Nucleus accumbens (tissue), 56 donors: Measurements from ENCODE around the gene GPR176.

Source experiments
- DNase-seq, 56 donors: peaks; one replicate each; lab custom pipeline; 2025; lab: John Stamatoyannopoulos, UW

Gene GPR176

DNA sequence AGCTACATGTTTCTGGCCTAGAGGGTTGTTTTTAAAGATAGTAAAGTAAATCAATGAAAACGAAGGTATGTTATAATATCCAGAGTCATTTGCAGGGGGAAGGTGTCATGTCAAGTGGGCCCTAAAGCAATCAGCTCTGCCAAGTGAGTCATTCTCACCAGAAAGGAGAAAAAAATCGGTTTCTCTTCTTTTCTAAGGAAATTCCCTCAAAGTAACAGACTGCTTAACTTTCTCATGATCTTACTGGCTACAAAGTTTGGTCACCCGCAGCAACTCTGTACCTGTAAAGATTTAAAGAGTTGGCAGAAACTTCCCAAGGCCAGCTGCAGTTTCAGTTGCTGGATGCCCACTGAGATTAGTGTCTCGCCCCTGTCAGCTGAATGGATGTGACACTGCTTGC lies 132.0 kb downstream of the GPR176 start:
- DNase-seq = no peak

DNA sequence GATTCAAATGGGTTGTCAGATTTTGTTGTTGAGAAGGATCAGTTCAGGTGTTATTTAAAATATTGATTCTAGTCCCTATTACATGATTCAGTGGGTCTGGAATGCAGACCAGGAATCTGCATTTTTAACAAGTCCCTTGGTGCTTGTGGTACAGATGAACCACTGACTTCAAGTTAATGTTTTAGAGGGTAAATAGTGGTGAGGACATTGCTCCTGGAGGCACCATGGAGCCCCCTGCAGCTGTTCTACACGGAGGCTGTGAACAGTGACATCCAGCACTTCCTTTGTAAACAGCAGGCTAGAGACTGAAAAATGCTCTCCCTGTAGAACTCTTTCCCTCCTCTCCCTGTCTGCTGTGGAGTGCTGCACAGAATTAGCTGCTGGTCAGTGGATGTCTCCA lies 132.6 kb downstream of the GPR176 start:
- DNase-seq = no peak

DNA sequence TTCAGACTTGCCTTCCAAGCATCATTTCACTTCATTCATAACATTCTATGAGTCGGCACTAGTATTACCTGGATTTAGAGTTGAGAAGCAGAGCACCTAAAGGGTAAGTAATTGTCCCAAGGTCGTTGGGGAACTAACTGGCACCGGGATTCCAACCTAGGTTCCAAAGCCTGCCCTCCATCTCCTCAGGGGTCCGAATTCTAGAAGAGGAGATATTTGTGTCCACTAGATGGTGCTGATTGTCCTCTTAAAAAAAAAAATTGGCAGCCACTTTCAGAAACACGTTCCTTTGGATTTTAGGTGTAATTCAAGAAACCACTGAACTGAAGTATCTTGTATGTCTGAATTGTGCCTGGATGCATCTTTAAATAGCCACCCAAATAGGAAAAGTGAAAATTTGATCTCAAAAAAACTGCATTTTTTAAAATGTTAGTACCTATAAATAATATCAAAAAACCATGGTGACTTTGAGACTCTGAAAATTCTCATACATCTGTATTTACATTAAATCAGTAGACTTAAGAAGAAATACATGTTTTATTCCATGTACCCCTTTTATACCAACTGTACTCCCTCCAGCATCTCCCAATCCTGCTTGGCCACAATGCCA lies 133.5 kb downstream of the GPR176 start:
- DNase-seq = peak in 3 of 56 donors; percentile 7 to 22 (median 9)

DNA sequence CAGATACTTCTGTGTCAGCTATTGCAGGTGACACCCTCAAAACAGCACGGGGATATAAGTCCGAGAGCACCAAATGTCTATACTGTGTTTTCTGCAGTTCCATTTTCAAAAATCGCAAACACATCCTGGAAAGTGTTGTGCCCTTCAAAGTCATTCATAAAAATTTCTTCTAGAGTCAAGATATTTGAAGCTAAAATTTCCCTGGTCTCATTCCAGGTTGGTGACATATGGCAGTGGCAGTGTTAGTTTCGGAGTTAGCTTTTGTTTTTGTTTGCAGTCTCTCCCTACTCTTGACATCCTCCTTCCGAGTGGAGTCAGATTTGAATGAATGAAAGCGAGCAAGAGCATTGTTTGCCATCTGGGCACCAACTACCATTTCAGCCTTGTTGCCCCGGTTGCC lies 134.2 kb downstream of the GPR176 start:
- no peak for DNase-seq

DNA sequence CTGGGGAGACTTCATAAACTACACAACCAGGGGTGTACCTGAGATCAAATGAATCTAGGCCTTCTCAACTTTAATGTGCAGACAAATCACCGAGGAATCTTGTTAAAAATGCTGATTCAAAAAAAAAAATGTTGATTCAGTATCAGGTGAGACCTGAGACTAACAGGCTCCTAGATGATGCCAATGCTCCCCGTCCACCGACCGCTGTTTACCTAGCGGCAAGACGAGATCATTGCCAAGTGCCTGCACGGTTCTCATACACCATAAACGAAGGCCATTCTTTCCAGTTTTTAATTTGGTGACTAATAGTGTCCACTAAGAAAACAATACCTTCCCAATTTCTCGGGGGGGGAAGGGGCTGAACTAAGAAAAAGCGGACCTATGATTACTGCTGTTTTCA lies 134.9 kb downstream of the GPR176 start:
- no peak for DNase-seq

DNA sequence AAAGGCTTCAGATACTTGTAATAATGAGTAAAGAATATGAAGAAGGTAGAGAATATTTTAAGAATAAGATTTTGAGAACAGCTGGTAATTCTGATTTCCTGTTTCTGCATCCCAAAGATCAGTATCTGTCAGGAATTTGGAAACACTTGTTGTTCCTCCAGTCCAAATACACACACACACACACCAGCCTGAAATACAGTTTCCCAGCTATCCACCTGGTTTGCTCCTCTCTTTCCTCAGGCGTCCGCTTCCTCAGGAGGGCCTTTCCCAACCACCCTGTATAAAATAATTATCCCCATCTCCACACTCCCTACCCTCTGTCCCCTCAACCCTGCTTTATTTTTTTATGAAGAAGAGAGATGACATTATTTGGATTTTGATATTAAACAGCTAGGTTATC lies 135.4 kb downstream of the GPR176 start:
- DNase-seq = no peak

DNA sequence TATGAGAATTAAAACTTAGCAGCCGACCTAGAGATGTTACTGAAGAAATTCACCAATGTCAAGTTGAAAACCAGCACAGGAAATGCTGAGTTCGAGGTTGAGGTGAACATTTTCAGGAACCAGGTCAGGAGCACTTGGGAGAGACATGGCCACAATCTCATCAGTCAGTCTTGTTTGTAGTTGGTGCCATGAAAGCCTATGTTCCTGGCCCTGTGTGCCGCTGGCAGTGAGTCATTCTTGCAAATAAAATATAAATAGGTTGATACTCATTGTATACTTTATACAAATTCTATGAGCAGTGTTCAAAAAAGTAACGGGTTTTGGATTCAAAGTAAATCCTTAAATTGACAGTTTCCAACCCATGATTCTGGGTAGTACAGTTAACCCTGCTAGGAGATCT lies 135.9 kb downstream of the GPR176 start:
- DNase-seq = no peak

DNA sequence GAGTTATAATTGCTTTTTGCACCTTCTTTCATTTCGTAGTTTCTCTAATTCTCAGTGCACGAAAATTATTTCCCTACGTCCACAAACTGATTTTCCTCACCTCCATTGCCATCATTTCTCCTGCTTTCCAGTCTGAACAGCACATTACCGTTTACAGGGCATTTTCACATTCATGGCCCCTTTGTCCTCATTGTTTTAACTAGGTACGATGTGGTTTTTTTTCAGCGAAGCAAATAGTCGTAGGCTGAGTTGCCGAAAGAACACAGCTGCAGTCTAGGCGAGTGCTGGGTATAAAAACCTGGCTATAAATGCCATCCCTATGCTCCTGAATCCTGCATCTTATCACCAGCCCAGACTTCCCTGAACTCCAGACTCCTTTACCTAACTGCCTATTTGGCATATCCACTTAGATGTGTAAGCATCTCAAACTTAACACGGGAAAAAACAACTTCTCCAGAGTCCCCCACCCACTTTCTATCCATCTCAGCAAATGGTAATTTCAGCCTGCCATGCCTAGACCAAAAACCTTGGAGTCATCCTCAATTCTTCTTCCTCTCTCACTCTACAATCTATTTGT lies 136.7 kb downstream of the GPR176 start:
- peak in 1 of 56 donors; percentile 34 for DNase-seq

DNA sequence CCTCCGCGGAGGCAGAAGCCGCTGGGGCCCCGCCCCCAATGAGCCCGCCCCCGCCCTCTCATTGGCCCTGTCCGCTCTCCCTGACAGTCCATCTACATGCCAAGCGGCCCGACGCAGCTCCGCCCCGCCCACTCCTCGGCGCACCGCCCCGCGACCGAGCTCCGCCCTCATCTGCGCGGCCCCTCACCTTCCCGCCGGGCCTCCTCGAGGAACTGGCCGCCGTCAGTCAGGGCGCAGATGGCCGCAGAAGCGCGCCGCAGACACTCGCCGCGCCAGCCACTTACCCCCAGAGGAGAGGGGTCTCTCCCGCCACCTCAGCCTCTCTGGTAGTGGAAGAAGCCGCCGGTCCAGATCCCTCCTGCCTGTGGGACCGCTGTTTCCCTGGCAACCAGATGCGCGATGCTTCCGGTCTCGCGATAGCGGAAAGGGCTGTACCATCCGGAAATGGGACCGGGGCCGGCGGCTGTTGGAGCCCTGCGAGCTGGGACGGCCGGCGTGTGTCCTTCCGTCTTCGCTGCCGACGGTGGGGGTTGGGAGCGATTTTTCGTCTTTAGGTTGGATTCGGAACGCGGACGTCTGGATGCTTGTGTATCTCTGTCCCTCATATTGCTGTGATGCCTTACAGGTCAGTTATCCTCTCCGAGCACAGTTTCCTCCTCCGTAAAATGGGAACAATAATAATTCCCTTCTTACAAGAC lies 137.5 kb downstream of the GPR176 start, which contains the start of gene FSIP1:
TSS of gene FSIP1 (minus strand) at position 401 of the 698 bp plus-strand sequence. CDS start 6,317 bp downstream, outside the sequence.
- peak; percentile 58 to 99 (median 95) for DNase-seq

DNA sequence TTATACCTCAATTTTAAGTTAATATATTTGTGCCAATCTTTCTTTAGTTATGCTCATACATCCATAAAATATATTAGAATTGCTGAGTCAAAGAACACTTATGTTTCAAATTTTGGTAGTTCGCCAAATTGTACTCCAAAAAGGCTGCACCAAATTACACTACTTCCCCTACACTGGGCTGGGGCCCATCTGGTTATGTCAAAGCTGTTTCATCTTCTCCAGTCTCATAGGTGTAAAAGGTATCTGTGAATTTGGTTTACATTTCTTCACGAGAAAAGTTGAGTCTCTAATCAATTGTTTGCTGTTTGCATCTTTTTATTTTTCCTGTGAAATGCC lies 138.1 kb downstream of the GPR176 start:
- no peak for DNase-seq

DNA sequence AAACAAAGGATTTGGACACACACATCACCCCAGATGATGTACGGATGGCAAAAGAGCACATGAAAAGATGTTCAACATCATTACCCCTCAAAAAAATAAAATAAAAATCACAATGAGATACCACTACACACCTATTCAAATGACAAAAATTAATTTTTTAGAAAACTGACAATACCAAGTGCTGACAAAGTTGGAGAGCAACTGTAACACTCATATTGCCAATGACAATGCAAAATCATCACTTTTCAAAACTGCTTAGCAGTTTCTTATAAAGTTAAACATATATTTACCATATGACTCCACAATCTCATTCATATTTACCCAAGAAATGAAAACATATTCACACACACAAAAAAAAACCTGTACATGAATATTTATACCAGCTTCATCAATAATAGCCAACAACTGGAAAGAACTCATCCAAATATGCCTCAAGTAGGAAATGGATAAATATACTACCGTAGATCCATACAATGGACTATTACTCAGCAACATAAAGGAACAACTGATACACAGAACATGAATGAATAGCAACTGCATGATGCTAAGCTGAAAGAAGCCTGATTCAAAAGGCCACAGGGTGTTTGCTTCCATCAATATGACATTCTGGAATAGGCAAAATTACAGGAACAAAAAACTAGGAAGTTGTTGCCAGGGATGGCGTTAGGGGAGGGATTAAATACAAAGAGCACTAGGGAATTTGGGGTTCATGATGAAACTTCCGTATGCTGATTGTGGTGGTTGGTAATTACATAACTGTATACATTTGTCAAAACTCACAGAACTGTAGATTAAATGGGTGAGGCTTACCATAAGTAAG lies 138.7 kb downstream of the GPR176 start:
- no peak for DNase-seq

DNA sequence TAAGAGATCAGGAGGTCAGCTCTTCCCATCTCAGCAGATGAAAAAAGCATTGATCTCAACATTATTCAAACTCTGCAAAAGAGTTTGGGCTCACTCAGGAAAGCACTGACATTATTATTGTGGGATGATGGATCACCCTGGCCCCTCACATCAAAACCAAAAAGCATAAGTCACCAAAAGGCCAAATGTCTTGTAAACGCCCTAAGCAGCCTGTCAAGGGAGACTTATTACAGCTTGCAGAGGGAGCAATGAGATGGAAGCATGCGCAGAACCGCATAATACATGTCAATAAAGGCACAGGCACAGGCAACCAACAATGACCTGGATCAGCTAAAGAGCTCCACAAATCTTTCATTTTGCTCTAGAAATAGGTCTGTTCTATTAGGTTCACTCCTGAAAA lies 142.0 kb downstream of the GPR176 start:
- DNase-seq = no peak

DNA sequence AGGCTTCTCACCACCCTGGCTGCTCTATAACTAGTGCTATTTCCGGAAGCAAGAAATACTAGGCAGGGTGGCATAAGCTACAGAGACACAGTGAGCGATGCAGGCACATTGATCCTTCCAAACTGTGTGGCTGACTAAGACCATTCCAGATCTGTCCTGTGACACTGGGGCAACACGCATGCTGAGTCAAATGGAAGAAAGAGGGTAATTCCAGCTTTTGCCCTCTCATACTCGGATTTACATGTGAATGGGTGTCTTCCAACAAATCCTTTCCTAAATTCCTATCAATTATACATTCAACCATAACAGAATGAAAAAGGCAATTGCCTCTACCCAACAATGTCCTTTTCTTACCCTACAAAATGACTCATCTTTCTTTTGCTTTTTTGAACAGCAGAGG lies 142.6 kb downstream of the GPR176 start:
- no peak for DNase-seq

DNA sequence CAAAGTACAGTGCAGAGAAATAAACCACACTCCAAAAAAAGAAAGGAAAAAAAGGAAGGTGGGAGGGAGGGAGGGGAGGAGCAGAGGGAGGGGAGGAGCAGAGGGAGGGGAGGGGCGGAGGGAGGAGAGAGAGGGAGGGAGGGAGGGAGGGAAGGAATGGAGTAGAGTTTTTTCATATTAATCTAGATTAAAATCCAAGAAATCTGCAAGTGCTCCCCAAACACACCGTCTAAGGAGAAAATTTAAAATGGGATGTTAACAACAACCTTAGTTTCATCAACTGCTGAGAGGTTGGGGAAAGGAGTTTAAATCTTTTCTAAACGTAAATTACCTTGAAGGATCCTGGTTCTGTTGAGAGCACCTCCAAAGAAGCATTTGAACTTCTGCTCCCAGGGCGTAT lies 144.0 kb downstream of the GPR176 start:
- no peak for DNase-seq

DNA sequence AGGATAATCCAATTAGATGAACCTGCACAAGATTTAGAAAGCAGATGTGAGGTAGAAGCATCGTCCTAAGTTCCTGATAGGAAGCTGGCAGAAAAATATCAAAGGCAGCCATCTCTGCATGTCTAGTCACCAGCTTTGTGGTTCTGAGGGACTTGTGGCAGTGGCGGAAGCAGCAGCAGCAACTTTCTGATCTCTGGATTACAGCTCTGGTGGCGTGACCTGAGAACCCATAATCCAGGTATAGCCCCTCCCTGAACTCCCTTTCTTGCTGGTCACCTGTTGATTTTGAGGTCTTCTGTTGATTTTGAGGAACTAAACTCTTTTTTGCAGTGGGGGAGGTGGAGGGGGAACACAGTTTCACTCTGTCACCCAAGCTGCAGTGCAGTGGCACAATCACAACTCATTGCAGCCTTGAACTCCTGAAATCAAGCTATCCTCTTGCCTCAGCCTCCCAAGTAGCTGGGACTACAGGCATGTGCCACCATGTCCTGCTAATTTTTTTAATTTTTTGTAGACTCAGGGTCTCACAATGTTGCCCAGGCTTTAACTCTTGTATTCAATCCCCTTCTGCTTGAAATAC lies 145.3 kb downstream of the GPR176 start:
- DNase-seq = no peak

DNA sequence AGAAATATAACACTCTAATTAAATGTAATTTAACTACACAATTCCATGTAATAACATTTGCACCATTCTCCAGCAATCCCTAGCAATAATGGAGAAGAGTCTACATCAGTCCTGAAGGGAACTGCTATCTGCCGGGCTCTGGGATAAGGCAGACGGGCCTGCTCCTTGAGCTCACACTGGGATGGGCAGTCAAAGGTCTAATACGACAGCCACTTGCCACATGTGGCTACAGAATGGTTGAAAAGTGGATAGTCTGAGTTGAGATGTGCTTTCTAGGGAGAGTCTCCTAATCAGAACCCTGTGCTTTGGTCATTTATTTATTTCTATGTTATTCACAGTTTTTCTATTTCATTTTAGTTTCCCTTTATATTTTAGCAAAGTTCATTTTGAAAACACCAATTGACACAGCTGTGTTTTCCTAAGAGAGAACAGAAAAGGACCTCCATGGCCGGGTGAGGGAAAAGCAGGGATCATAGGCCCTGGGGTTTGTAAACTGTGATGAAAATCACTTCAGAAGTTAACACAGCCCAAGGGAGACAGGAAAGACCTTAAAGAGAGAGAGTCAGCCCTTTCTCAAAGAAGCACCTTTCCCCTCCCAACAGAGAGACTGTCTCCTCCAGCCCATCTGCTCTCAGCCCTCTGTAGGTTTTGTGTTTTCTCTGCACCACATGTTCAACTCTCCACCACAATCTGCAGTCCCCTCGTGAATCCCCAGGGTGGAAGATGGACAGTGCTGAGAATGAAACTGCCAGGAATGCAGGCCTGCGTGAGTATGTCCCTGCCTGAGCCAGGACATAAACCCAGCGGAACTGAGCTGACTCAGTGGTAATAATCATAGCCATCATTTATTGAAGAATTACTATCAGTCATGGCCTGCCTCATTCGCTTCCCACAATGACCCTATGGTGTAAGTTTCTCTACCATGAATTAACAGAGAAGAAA lies 149.0 kb downstream of the GPR176 start:
- no peak for DNase-seq

DNA sequence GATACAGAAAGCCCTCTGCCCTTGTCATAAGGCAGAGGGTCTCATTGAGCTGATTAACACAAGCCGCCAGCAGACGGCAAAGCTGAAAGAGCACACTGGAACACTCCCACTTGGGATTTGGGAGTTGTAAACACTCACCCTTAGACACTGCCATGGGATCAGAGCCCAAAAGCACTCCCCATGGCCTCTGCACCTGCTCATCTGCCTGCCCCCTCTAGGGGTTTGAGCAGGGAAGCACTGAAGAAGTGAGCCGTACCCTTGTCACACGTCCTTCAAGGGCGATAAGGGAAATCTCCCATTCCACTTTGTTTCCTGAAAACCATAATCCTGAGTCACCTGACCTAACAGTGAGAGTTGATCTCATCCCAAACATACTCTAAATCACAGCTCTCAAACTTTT lies 152.1 kb downstream of the GPR176 start:
- no peak for DNase-seq

DNA sequence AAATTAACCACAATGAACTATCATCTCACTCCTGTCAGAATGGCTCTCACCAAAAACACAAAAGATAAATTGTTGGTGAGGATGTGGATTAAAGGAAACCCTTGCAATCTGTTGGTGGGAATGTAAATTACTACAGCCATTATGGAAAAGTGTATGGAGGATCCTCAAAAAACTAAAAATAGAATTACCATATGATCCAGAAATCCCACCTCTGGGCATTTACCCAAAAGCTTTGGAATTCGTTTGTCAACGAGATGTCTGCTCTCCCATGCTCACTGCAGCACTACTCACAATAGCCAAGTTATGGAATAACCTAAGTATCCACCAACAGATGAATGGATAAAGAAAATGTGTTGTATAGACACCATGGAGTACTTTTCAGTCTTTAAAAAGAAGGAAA lies 159.1 kb downstream of the GPR176 start:
- no peak for DNase-seq

DNA sequence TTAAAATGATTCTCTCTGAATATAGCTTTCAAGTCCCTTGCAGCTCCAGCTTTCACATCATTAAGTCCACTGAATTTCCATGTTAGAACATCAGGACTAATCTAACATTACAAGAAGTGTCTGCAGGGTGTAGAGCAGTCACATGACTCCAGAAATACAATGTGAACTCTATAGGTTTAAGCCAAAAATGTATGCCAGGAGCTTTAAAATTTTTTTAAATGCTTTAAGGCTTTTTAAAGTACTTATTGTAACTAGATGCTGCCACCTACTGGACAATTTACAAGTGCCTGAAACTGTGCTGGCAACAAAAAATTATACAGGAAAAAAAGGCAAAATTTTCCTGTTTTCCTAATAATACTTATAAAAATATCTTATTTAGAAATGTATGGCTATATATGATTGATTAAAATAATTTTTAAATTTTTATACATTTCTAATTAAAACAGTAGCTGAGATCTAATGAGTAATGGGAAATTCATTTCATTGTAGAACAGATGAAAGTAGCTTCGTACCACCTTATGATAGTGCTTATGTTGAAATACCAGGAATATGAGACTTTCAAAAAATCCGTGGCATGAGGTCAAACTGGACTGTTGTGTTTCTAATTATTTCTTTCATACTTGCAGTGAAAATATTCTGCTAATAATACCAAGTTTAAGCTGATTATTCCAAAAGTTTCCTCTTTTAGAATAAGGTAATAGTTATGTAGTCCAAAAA lies 163.1 kb downstream of the GPR176 start:
- DNase-seq = peak in 1 of 56 donors; percentile 16
